K562 (cell line): ENCODE measurements around the gene NPR2. TPM values are rescaled to one million over a fixed set of nuclear protein-coding genes. Genes with fewer than 3 reads are reported as not detected.

ENCODE experiments used
- CHAMP1 ChIP-seq: fragments of 450-650 bp; IDR thresholded peaks from 2 replicates; pipeline ENCODE4 v1.6.1; 2016; ENCODE audit warnings: mild to moderate bottlenecking
- GABPA ChIP-seq: fragments of 200-800 bp; sonication (Bioruptor generic); conservative IDR thresholded peaks from 2 replicates; pipeline ENCODE4 v1.6.1; 2016; ENCODE audit warnings: low read depth, missing genetic modification characterization, missing compliant biosample characterization
- HBP1 ChIP-seq: fragments of 450-650 bp; formaldehyde crosslinking; IDR thresholded peaks from 2 replicates; pipeline ENCODE4 v1.4.0; 2022; ENCODE audit warnings: missing genetic modification characterization
- HDAC8 ChIP-seq: fragments of 450-650 bp; IDR thresholded peaks from 2 replicates; pipeline ENCODE4 v1.6.1; 2016; ENCODE audit warnings: mild to moderate bottlenecking, missing genetic modification characterization, moderate library complexity, missing compliant biosample characterization
- PPARD ChIP-seq: fragments of 250-450 bp; sonication (Bioruptor Pico); IDR thresholded peaks from 2 replicates; pipeline ENCODE4 v1.8.0; 2022; ENCODE audit warnings: inconsistent platforms, mild to moderate bottlenecking, moderate library complexity
- REST ChIP-seq, 2 experiments: fragments of 450-650 bp; formaldehyde crosslinking in 1 of 2; IDR thresholded peaks; 2 replicates each; pipeline versions ENCODE4 v1.4.0 to v1.6.1; 2014 to 2020; ENCODE audit warnings: mild to moderate bottlenecking in 2 of 2, borderline replicate concordance in 1 of 2, low read depth in 1 of 2
- TOE1 ChIP-seq, 2 experiments: fragments of 450-650 bp in 1 of 2; sonication (generic) in 1 of 2; formaldehyde crosslinking in 1 of 2; IDR thresholded peaks; 2 replicates each; pipeline versions ENCODE4 v1.7.1 to v1.8.0; 2016 to 2022; ENCODE audit warnings: borderline replicate concordance in 2 of 2, mild to moderate bottlenecking in 2 of 2, antibody characterized with exemption in 1 of 2, inconsistent platforms in 1 of 2, low read depth in 1 of 2, missing genetic modification reagents in 1 of 2, moderate library complexity in 1 of 2
- ZBTB43 ChIP-seq: sonication (generic); formaldehyde crosslinking; IDR thresholded peaks from 2 replicates; pipeline ENCODE4 v1.8.0; 2023; ENCODE audit warnings: mild to moderate bottlenecking, missing genetic modification reagents
- ZNF699 ChIP-seq: fragments of 250-450 bp; sonication (Bioruptor Pico); IDR thresholded peaks from 2 replicates; pipeline ENCODE4 v1.8.0; 2021; ENCODE audit warnings: mild to moderate bottlenecking, moderate library complexity; ENCODE audit not compliant: insufficient replicate concordance
- ZNF766 ChIP-seq: fragments of 200-800 bp; sonication (Bioruptor generic); conservative IDR thresholded peaks from 2 replicates; pipeline ENCODE4 v1.6.1; 2016; ENCODE audit warnings: missing genetic modification characterization, missing compliant biosample characterization
- polyA plus RNA-seq, 8 experiments: library from polyadenylated mRNA; depleted of rRNA in 4 of 8; stranded (reverse) in 5 of 8; unstranded in 3 of 8; fragments of >200 nt; fragmentation: Nextera tagmentation in 2 of 8; fragmentation: Illumina TruSeq in 1 of 8; extraction: Ambion mirVana in 2 of 8; extraction: Trizol in 1 of 8; gene quantifications; 2 replicates each; pipeline versions ENCODE4 v1.2.1 to v1.2.3, GENCODE V29; 2011 to 2014; ENCODE audit warnings: inconsistent platforms in 1 of 8, missing spikeins in 1 of 8
- total RNA-seq, 7 experiments: library from RNA; depleted of rRNA in 6 of 7; stranded (reverse); fragments of >200 nt in 6 of 7; fragmentation: Illumina TruSeq in 2 of 7; extraction: Trizol in 2 of 7; gene quantifications; 2 replicates each; pipeline versions ENCODE4 v1.2.1 to v1.2.3, GENCODE V29; 2011 to 2021; ENCODE audit warnings: low replicate concordance in 1 of 7

NPR2 gene
- total and polyA plus RNA-seq, 9 of the 15 experiments (the other 6 are each of a cell fraction or from before 2014, with no cell fraction given): 2.4 to 12.9 (median 6.0) TPM

- TF ChIP-seq CHAMP1 (no peak), HDAC8 (no peak), ZNF699 (no peak), GABPA (tag) (peak; percentile 66), REST (IDR thresholded peaks at IDR 0.05; ENCODE audit: borderline replicate concordance) (no peak), REST (CRISPR knock-in tag; IDR thresholded peaks at IDR 0.05; ENCODE audit: low read depth) (no peak), ZBTB43 (CRISPR knock-in tag) (no peak), TOE1 (IDR thresholded peaks at IDR 0.05; ENCODE audit: borderline replicate concordance) (peak; percentile 66; the same call in 1 of the 2 replicates), TOE1 (CRISPR knock-in tag; IDR thresholded peaks at IDR 0.05; ENCODE audit: borderline replicate concordance, low read depth) (no peak), ZNF766 (CRISPR knock-in tag) (no peak), PPARD (CRISPR knock-in tag) (no peak), HBP1 (CRISPR knock-in tag) (no peak)
Measured at GRCh38 chr9:35834260-35835215, 43.1 kb downstream of the NPR2 start (continued).
